Mucosa of descending colon (tissue), 3 donors: ENCODE results near the gene DNAJC2. TPM values are rescaled to one million over a fixed set of nuclear protein-coding genes. Genes with fewer than 3 reads are reported as not detected.

Experiments used
- ATAC-seq: fragments of 200-7000 bp; cut with Tn5 transposase; one replicate; pipeline ENCODE4 v1.9.1; 2020; ENCODE audit warnings: mild to moderate bottlenecking, moderate library complexity
- DNase-seq, 3 donors: peaks; one replicate each; pipeline ENCODE4 v3.0.0-alpha.2; 2020
- H3K36me3 ChIP-seq: fragments of 200-600 bp; one replicate; pipeline ENCODE4 v1.8.0; 2021; ENCODE audit warnings: low read depth, mild to moderate bottlenecking
- H3K4me1 ChIP-seq: fragments of 200-600 bp; one replicate; pipeline ENCODE4 v1.8.0; 2021; ENCODE audit warnings: low read depth, mild to moderate bottlenecking
- H3K4me3 ChIP-seq: fragments of 200-600 bp; one replicate; pipeline ENCODE4 v1.8.0; 2021; ENCODE audit warnings: mild to moderate bottlenecking
- H3K9me3 ChIP-seq: fragments of 200-600 bp; one replicate; pipeline ENCODE4 v1.8.0; 2021; ENCODE audit warnings: mild to moderate bottlenecking
- CTCF ChIP-seq: fragments of 200-600 bp; IDR thresholded peaks from one replicate; pipeline ENCODE4 v1.8.0; 2022; ENCODE audit warnings: antibody characterized with exemption, mild to moderate bottlenecking
- intact Hi-C, 2 donors: fragments of 100-400 bp; cut with DNase I in 1 of 2; cut with micrococcal nuclease in 1 of 2; formaldehyde crosslinking; loops; one replicate each; pipeline versions ENCODE4 v1.11.0 to v1.11.1; 2022; cut with DNase I, micrococcal nuclease
- total RNA-seq, 3 donors: library from RNA; stranded (reverse); fragmentation: NEBNext Ultra II Directional in 2 of 3; extraction: Animal tissue kit (Norgen Biotek cat#: 25700) in 2 of 3; gene quantifications; one replicate each; pipeline versions ENCODE4 v1.2.1 to v1.2.4, GENCODE V29; 2021 to 2023
- donor health status: DM: no; HTN: no; CAD: no; lungs with moderate emphysema.
- donor health status: DM: no; HTN: no; CAD: no.
- donor health status: DM: no; HTN: yes; CAD: no.

DNAJC2 gene
- total RNA-seq, 3 donors from 2014 or later, result 15.0 to 21.3 (median 16.4) TPM

- ATAC-seq (peak; percentile 80), DNase-seq (peak; percentile 66 to 90 (median 74))
- no peak for TF ChIP-seq CTCF
- no peaks in the 10 kb centered on the region for H3K9me3 ChIP-seq
- intact Hi-C loops, result no loop called here
- H3K36me3 ChIP-seq, result no peaks in the 10 kb centered on the region
- H3K4me3 ChIP-seq, result peak within 1 kb of the TSS; percentile 60
- H3K4me1 ChIP-seq, result peaks cover 20% of the 10 kb centered on the region
These were observed 3.1 kb upstream of the DNAJC2 start, which contains the start of gene PSMC2 for GRCh38 chr7:103347507-103348267. Gene PSMC2, plus strand, starts transcription at chr7:103347643. Its CDS starts 69 bp downstream, at chr7:103347712.

- H3K4me3 ChIP-seq, result no peak overlapping the region
- H3K4me1 ChIP-seq, result peaks cover 20% of the 10 kb centered on the region
- H3K36me3 ChIP-seq, result no peaks in the 10 kb centered on the region
- ATAC-seq, result no peak
- DNase-seq, result no peak
- no peak for TF ChIP-seq CTCF
- no peaks in the 10 kb centered on the region for H3K9me3 ChIP-seq
- intact Hi-C loops, result no loop called here
These were observed 1.8 kb upstream of the DNAJC2 start for GRCh38 chr7:103346396-103346795.

- intact Hi-C loops, result no loop called here
- peak; percentile 66 for ATAC-seq
- Histone ChIP-seq H3K36me3 (no peaks in the 10 kb centered on the region), H3K9me3 (no peaks in the 10 kb centered on the region), H3K4me1 (peaks cover 15% of the 10 kb centered on the region), H3K4me3 (peak overlapping the region; percentile 72)
- peak in 1 of 3 donors; percentile 29 for DNase-seq
- no peak for TF ChIP-seq CTCF
These were observed 662 bp downstream of the DNAJC2 start for GRCh38 chr7:103343758-103344452.

- no peak for ATAC-seq
- H3K36me3 ChIP-seq, result no peaks in the 10 kb centered on the region
- H3K9me3 ChIP-seq, result no peaks in the 10 kb centered on the region
- intact Hi-C loops, result no loop called here
- H3K4me1 ChIP-seq, result peaks cover 15% of the 10 kb centered on the region
- no peak for DNase-seq
- no peak overlapping the region for H3K4me3 ChIP-seq
- no peak for TF ChIP-seq CTCF
These were observed 1.2 kb downstream of the DNAJC2 start for GRCh38 chr7:103343332-103343731.

- no peaks in the 10 kb centered on the region for H3K36me3 ChIP-seq
- ATAC-seq, result no peak
- intact Hi-C loops, result no loop called here
- H3K4me1 ChIP-seq, result peaks cover 15% of the 10 kb centered on the region
- no peak for DNase-seq
- H3K9me3 ChIP-seq, result no peaks in the 10 kb centered on the region
- no peak for TF ChIP-seq CTCF
- H3K4me3 ChIP-seq, result no peak overlapping the region
These were observed 3.1 kb downstream of the DNAJC2 start for GRCh38 chr7:103341466-103341865.
